Cardiac atrium fibroblast (primary cell): ENCODE data around the gene THUMPD2. TPM values are rescaled to one million over a fixed set of nuclear protein-coding genes. Genes with fewer than 3 reads are reported as not detected.

Experiments
- total RNA-seq: library from RNA; depleted of rRNA; stranded (reverse); fragments of >200 nt; gene quantifications from 2 replicates; pipeline ENCODE4 v1.2.3, GENCODE V29; 2015

THUMPD2 gene, protein sequence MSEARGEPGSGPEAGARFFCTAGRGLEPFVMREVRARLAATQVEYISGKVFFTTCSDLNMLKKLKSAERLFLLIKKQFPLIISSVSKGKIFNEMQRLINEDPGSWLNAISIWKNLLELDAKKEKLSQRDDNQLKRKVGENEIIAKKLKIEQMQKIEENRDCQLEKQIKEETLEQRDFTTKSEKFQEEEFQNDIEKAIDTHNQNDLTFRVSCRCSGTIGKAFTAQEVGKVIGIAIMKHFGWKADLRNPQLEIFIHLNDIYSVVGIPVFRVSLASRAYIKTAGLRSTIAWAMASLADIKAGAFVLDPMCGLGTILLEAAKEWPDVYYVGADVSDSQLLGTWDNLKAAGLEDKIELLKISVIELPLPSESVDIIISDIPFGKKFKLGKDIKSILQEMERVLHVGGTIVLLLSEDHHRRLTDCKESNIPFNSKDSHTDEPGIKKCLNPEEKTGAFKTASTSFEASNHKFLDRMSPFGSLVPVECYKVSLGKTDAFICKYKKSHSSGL
- 4.5 and 9.9 TPM in 2 replicates for total RNA-seq

DNA sequence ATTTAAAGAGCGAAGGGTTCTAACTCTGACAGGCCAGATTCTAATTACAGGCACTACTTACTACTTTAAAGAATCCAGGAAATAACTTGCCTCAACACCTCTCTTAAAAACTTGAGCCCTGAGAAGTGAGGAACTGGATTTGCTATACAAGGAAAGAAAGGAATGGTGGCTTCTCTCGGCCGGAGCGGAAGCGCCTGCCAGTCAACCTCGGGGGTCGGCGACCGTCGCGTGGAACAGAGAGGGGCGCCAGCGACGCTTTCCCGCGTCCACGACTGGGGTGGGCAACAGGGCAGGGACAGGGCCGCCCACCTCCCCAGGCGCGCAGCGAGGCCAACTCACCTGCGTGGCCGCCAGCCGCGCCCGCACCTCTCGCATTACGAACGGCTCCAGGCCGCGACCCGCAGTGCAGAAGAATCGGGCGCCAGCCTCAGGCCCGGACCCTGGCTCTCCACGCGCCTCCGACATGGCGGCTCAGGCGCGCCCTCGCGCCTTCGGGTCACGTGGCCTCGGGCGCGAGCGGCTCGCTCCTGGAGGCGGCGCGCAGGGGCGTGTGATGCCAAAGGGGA, at the start of gene THUMPD2:
Gene THUMPD2 (minus strand): TSS at position 484 of the 566 bp plus-strand sequence. CDS start 19 bp downstream, at position 465.

Other genes starting within 250 kb of the THUMPD2 start
- 5.7 TPM in 1 of 2 replicates, not detected in the other for gene TMEM178A, start 113.3 kb downstream of the THUMPD2 start, total RNA-seq